IPS-18c (cell line): ENCODE measurements around the gene PRSS2.
"Not testable (repeated sequence)": the region's sequence is repeated elsewhere in the genome, so short reads cannot be mapped to it uniquely, and the experiment has no call there.

ENCODE experiments used
- H3K4me3 ChIP-seq: 2 replicates; pipeline ENCODE4 v1.7.0; 2013; ENCODE audit warnings: low read depth, mild to moderate bottlenecking, low read length, moderate library complexity; ENCODE audit not compliant: insufficient read depth
- H3K9me3 ChIP-seq: one replicate; pipeline ENCODE4 v1.6.1; 2013; ENCODE audit warnings: mild to moderate bottlenecking, low read length, moderate library complexity; ENCODE audit not compliant: control insufficient read depth, insufficient read depth

PRSS2 gene

GRCh38 chr7:142753925-142754491 lies 16.8 kb upstream of the PRSS2 start:
- not testable (repeated sequence) for H3K4me3 ChIP-seq, H3K9me3 ChIP-seq

DNA sequence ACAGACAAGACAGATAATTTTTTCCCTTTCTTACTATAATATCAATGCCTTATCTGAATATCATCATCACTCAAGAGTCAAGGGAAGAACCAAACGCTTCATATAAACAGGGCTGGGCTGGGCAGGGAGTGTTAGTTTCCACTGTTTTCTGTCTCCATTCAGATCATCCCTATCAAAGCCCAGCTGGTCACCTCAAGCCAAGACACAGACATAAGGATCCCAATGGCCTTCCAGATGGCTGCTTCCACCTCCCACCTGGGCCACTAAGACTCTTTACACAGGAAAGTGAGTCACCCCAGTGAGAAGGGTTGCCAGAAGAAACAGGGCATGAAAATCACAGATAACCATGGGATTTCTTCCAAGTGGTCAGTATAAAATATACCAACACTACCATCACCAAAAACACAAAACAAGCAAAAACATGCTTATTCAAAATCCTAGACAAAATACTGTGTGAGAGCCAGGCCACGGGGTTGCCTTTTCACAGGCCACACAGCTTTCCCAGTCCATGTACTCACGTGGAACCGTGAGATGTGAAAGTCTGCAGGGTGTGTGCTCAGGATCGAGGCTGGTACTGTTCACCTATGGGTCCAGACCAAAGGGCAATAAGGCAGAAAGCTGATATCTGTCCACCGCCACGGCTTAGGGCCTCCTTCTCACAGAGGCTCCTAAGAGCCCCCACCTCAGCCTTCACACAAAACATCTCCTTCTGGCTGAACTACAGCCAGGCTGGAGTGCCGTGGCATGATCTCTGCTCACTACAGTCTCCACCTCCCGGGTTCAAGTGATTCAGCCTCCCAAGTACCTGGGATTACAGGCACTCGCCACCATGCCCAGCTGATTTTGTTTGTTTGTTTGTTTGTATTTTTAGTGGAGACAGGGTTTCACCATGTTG lies 15.8 kb upstream of the PRSS2 start:
- Histone ChIP-seq H3K9me3 (no peaks in the 10 kb centered on the region), H3K4me3 (no peak overlapping the region)

DNA sequence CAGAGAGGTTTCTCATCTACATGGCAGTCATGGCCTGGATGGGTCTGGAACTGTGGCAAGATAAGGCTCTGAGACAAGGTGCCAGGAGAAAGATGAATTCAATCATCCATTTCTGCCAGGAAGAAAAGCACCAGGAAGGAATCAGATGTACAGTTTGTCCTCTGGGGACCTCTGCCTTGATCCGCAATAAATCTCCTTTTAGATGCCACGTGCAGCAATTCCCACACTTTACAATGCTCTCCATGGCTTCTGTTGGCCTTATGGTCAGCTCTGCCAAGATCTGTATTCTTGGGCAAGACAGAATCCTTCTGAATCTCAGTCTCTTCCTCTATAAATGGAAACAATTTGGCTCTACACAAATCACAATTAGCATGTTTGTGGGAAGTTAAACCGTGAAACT lies 12.5 kb upstream of the PRSS2 start:
- not testable (repeated sequence) for H3K4me3 ChIP-seq, H3K9me3 ChIP-seq

GRCh38 chr7:142759433-142759832 lies 11.3 kb upstream of the PRSS2 start:
- no peak overlapping the region for H3K4me3 ChIP-seq
- peaks cover 3% of the 10 kb centered on the region for H3K9me3 ChIP-seq

GRCh38 chr7:142760071-142760642 lies 10.6 kb upstream of the PRSS2 start:
- Histone ChIP-seq H3K9me3 (peaks cover 3% of the 10 kb centered on the region), H3K4me3 (no peak overlapping the region)

DNA sequence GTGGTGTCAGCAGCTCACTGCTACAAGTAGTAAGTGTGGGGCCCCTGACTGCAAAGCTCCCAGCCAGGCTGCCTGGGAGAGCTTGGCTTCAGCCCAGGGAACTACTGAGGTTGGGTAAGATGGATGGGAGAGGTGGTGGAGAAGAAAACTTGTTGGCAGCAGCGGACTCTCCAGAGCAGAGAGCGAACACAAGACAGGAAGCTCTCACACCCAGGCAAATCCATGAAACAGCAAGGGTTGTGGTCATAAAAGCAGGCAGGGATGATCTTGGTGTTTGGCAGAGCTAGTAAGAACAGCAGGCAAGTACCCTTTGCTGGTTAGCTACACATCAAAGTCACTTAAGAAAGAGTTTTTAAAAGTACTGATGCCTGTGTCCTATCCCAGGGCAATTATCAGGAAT lies 9.2 kb upstream of the PRSS2 start:
- H3K9me3 ChIP-seq, H3K4me3 ChIP-seq: not testable (repeated sequence)

DNA sequence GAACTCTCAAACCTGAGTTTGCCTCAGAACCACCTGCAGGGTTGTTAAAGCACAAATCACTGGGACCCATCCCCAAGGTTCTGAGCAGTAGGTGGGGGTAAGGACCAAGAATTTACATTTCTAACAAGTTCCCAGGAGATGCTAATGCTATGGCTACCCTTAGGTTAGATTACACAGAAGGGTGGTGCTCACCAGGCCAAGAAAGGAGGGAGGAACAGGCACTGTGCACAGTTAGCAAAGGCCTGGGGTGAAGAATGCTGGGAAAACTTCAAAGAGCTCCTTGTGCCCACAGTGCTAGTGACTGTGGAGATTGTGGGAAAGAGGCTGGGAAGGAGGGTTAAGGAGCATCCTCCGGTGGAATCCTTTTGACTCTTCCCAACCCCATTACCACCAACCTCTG lies 8.7 kb upstream of the PRSS2 start:
- H3K4me3 ChIP-seq, result no peak overlapping the region

GRCh38 chr7:142767451-142767850 lies 3.3 kb upstream of the PRSS2 start:
- no peak overlapping the region for H3K4me3 ChIP-seq
- peaks cover 3% of the 10 kb centered on the region for H3K9me3 ChIP-seq

More for the DNA sequence above, 8.7 kb upstream of the PRSS2 start:
- H3K9me3 ChIP-seq, result peaks cover 3% of the 10 kb centered on the region

GRCh38 chr7:142767861-142768260 lies 2.9 kb upstream of the PRSS2 start:
- H3K9me3 ChIP-seq, result peaks cover 3% of the 10 kb centered on the region
- H3K4me3 ChIP-seq, result no peak overlapping the region

DNA sequence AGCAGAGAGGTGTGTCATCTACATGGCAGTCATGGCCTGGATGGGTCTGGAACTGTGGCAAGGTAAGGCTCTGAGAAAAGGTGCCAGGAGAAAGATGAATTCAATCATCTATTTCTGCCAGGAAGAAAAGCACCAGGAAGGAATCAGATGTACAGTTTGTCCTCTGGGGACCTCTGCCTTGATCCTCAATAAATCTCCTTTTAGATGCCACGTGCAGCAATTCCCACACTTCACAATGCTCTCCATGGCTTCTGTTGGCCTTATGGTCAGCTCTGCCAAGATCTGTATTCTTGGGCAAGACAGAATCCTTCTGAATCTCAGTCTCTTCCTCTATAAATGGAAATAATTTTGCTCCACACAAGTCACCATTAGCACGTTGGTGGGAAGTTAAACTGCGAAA lies 1.9 kb upstream of the PRSS2 start:
- not testable (repeated sequence) for H3K9me3 ChIP-seq, H3K4me3 ChIP-seq

- Histone ChIP-seq H3K9me3 (no peaks in the 10 kb centered on the region), H3K4me3 (no peak overlapping the region)
Measured at GRCh38 chr7:142771353-142771723, 568 bp downstream of the PRSS2 start.

DNA sequence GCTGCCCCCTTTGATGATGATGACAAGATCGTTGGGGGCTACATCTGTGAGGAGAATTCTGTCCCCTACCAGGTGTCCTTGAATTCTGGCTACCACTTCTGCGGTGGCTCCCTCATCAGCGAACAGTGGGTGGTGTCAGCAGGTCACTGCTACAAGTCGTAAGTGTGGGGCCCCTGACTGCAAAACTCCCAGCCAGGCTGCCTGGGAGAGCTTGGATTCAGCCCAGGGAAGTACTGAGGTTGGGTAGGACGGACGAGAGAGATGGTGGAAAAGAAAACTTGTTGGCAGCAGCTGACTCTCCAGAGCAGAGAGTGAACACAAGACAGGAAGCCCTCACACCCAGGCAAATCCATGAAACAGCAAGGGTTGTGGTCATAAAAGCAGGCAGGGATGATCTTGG lies 1.3 kb downstream of the PRSS2 start:
- Histone ChIP-seq H3K9me3 (no peaks in the 10 kb centered on the region), H3K4me3 (no peak overlapping the region)

DNA sequence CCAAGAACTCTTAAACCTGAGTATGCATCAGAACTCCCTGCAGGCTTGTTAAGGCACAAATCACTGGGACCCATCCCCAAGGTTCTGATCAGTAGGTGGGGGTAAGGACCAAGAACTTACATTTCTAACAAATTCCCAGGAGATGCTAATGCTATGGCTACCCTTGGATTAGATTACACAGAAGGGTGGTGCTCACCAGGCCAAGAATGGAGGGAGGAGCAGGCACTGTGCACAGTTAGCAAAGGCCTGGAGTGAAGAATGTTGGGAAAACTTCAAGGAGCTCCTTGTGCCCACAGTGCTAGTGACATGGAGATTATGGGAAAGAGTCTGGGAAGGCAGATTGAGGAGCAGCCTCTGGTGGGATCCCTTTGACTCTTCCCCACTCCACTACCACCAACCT lies 1.9 kb downstream of the PRSS2 start:
- H3K9me3 ChIP-seq, result no peaks in the 10 kb centered on the region
- no peak overlapping the region for H3K4me3 ChIP-seq

GRCh38 chr7:142773230-142773629 lies 2.5 kb downstream of the PRSS2 start:
- Histone ChIP-seq H3K4me3 (no peak overlapping the region), H3K9me3 (no peaks in the 10 kb centered on the region)

DNA sequence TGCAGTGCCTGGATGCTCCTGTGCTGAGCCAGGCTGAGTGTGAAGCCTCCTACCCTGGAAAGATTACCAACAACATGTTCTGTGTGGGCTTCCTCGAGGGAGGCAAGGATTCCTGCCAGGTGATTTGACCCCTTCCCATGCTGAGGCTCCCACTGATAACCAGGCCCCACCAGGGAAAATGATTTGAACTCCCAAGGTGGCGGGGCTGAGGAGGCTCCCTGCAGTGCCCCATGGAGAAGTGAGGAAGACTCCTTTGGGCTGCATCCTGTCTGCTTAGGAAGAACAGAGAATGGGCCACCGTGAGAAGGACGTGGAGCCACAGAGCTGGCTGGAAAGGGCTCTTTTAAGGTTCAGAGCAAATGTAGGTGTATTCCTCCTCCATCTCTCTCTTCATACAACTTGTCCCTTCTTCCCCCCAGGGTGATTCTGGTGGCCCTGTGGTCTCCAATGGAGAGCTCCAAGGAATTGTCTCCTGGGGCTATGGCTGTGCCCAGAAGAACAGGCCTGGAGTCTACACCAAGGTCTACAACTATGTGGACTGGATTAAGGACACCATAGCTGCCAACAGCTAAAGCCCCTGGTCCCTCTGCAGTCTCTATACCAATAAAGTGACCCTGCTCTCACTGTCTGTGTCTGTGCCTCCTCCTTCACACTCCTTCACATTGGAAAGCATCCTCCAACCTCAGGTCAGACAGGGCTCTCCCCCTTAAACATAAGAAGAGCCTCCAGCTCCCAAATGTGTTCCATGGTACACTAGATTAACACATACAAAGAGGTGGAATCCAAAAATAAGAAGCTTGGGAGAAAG lies 3.4 kb downstream of the PRSS2 start:
- no peak overlapping the region for H3K4me3 ChIP-seq
- H3K9me3 ChIP-seq, result no peaks in the 10 kb centered on the region

- Histone ChIP-seq H3K9me3 (no peaks in the 10 kb centered on the region), H3K4me3 (no peak overlapping the region)
Measured at GRCh38 chr7:142774826-142775225, 4.1 kb downstream of the PRSS2 start.

GRCh38 chr7:142775351-142776115 lies 4.8 kb downstream of the PRSS2 start:
- H3K4me3 ChIP-seq, H3K9me3 ChIP-seq: not testable (repeated sequence)
